Left colon (tissue), 2 donors: Measurements from ENCODE around the gene SLC39A10. TPM values are rescaled to one million over a fixed set of nuclear protein-coding genes. Genes with fewer than 3 reads are reported as not detected.
"Not testable (repeated sequence)": the region's sequence is repeated elsewhere in the genome, so short reads cannot be mapped to it uniquely, and the experiment has no call there.

ENCODE experiments used
- ATAC-seq: fragments of 200-7000 bp; cut with Tn5 transposase; one replicate; pipeline ENCODE4 v1.9.1; 2020; ENCODE audit warnings: mild to moderate bottlenecking, moderate library complexity
- DNase-seq, 2 donors: peaks; one replicate each; pipeline ENCODE4 v3.0.0-alpha.2; 2020
- intact Hi-C, 2 donors: fragments of 100-400 bp; cut with DNase I in 1 of 2; cut with micrococcal nuclease in 1 of 2; formaldehyde crosslinking; loops; one replicate each; pipeline versions ENCODE4 v1.11.2 to v1.14.0; 2022; cut with DNase I, micrococcal nuclease
- total RNA-seq, 2 donors: library from RNA; stranded (reverse); fragmentation: NEBNext Ultra II Directional; extraction: Animal tissue kit (Norgen Biotek cat#: 25700); gene quantifications; one replicate each; pipeline ENCODE4 v1.2.1, GENCODE V29; 2021
- donor health status: DM: no; HTN: no; CAD: no.
- donor health status: DM: yes; HTN: yes; CAD: no.

SLC39A10 gene
- total RNA-seq, 2 donors from 2014 or later, result 14.9 to 19.7 TPM

DNA sequence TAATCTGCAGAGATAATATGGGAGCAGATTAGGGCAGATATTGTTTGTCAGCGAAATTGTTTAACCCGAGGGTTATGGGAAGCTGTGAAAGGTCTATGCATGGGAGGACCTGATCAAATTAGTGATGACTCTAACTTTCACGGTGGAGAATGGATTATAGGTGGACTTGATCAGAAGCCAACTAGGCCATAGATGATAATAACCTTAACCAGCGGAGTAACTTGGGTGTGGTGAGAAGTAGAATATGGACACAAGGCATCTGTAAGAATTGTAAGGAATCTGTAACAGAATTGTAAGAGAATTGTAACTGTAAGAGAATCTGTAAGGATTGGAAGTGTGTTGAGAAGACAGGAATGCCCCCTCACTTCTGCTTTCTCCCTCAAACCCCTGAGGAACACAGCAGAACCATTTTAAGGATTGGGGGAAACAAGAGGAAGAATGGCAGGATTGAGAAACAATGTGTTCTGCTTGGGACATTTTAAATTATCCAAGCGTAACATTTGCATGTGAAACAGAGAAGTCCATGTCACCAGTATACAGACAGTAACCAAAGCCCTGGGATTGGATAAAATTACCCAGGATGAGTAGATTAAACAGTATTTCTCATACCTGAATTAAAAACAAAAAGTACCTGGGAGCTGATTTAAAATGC is 14.9 kb upstream of the SLC39A10 start:
- intact Hi-C loops, result no loop called here
- ATAC-seq (peak; percentile 89), DNase-seq (no peak)

DNA sequence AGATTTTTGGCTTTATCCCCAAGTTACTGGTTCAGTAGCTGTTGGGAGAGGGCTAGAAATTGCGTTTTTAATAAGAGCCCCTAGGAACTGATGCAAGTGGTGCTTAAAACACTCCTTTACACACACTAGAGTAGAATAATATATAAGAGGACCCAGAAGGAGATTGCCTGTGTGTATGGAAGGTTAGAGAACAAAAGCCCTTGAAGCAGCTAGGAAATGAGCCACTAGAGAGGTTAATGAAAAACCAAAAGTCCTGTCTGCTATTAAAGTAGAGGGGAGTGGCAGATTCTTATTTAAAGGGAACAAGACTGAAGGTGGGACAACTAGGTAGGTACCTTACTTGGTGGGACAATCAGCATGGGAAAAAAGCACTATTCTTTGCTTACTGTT is 14.4 kb upstream of the SLC39A10 start:
- ATAC-seq, result peak; percentile 85
- intact Hi-C loops, result no loop called here
- DNase-seq, result no peak

DNA sequence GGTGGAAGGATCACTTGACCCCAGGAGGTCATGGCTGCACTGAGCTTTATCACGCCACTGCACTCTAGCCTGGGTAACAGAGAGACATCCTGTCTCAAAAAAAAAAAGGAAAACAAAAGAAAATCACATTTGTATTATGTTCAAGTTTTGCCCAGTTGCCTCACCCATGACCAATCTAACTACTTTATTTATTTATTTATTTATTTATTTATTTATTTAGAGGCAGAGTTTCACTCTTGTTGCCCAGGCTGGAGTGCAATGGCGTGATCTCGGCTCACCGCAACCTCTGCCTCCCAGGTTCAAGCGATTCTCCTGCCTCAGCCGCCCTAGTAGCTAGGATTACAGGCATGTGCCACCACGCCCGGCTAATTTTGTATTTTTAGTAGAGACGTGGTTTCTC is 12.3 kb upstream of the SLC39A10 start:
- intact Hi-C loops, ATAC-seq, DNase-seq: not testable (repeated sequence)

DNA sequence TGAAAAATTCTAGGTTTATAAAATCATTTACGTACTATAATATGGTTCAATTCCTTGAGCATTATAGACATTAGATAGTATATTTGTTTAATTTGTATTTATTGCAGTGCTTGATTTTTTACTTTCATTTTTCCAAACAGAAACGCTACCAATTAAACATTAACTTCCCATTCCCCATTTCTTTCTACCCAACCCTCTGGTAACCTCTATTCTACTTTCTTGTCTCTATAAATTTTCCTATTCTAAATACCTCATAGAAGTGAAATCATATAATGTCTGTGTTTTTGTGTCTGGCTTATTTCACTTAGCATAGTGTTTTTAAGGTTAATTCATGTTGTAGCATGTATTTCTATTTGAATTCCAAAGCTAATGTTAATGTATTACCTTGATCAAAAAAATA is 11.6 kb upstream of the SLC39A10 start:
- intact Hi-C loops, result no loop called here
- no peak for ATAC-seq
- DNase-seq, result no peak

DNA sequence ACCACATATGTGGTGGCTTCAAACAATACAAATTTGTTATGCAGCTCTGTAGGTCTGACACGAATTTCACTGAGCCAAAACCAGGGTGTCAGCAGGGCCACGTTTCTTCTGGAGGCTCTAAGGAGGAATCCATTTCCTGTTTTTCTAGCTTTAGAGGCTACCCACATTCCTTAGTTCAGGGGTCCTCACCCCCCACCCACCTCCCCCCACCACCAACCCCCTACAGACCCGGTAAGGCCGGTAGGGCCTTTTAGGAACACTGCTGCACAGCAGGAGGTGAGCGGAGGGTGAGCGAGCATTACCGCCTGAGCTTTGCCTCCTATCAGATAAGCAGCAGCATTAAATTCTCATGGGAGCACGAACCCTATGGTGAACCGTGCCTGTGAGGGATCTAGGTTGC is 10.6 kb upstream of the SLC39A10 start:
- ATAC-seq, result no peak
- DNase-seq, result no peak
- intact Hi-C loops, result no loop called here

DNA sequence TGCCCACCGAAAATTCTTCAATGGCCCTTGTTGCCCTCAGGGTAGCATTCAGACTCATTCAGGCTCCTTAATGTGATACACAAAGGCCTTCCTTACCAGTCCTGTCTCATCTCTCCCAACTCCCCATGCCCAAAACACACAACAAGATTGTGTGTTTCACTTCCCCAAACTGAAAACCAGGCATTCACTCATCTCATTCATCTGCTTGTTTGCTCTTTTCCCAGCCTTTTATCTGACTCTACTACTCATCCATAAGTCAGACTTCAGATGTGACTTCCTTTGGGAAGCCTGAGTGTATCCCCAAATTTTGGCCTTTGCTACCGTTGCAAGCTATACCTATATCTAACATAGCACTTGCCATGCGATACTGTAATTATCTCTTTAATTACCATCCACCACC is 9.7 kb upstream of the SLC39A10 start:
- DNase-seq (no peak), ATAC-seq (no peak)
- intact Hi-C loops, result no loop called here

DNA sequence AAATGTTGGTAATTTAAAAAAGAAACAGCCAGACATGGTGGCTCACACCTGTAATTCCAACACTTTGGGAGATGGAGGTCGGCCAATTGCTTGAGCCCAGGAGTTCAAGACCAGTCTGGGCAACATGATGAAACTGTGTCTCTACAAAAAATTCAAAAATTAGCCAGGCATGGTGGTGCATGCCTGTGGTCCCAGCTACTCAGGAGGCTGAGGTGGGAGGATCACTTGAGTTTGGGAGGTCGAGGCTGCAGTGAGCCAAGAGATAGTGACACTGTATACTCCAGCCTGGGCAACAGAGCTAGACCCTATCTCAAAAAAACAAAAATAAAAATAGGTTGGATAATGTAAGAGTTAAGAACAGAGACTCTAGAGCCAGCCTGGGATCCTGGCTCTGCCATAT is 8.7 kb upstream of the SLC39A10 start:
- ATAC-seq, intact Hi-C loops: not testable (repeated sequence)

DNA sequence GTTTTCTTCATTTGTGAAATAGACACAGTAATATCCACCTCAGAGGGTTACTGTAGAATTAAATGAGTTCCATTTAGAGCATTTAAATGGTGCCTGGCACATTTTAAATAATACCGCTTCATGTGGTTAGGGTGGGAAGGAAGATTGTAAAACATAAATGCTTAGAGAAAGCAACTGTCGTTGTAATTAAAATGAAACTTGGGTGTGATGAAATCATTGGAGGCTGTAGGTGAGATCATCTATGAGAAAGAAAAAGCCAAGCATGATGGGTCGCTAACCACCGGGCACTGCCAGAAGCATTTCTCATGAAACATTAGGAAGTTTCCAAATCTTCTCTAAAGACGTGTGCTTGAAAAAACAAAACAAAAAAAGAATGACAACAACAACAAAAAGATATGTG is 8.2 kb upstream of the SLC39A10 start:
- DNase-seq (no peak), ATAC-seq (no peak)
- intact Hi-C loops, result no loop called here

More for the DNA sequence above, 8.7 kb upstream of the SLC39A10 start:
- DNase-seq, result not testable (repeated sequence)

DNA sequence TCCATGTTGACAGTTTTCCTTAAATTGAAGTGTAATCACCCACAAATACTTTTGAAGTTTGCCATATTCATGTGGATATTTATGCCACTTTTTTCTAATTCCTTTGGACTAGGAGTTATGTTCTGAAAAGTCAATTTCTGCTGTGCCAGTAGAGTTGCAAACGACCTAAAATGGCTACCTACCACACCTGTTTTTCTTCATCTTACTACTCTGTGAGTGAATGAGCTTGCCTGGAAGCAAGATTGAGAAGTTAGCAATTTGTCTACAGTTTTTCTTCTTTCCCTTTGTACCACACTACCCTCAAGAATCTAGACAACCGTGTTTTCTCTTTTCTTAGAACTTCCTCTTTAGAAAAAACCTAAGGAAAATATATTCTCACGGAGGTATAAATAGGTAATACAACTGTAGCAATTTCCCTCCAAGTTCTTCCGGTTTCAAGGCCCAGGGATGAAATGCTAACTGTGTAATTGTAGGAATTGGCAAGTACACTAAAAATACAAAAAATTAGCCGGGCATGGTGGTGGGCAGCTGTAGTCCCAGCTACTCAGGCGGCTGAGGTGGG is 7.3 kb upstream of the SLC39A10 start:
- DNase-seq (no peak), ATAC-seq (no peak)
- intact Hi-C loops, result no loop called here

DNA sequence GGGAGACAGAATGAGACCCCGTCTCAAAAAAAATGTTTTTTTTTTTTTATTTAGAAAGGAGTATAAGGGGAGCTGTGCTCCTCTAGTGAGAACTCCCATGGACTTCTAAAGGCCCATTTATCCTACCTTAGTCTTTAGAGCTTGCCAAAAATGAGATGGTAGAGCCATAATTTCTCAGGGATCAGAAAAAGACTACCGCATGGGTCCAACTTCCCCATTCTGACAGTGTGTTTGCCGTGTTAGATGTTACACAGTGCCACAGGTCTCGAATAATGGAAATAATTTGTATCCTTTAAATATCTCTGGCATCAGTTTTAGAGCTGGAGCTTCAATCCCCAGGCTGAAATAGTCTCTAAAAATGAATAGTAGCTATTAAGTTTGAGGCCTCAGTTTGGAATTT is 6.0 kb upstream of the SLC39A10 start:
- intact Hi-C loops, result no loop called here
- DNase-seq (no peak), ATAC-seq (no peak)

DNA sequence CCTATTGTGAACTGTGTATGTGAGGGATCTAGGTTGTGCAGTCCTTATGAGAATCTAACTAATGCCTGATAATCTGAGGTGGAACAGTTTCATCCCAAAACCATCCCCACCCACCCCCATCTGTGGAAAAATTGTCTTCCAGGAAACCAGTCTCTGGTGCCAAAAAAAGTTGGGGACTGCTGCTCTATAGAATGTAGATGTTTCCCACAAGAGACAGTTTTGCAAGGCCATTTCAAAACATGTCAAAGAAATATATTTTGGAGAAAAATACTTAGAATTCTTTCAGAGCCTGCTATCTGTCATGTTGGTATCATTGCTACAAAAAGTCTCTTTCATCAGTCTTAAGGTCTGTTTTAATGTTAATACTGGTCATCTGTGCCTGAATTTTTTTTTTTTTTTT is 4.1 kb upstream of the SLC39A10 start:
- DNase-seq (no peak), ATAC-seq (no peak)
- intact Hi-C loops, result no loop called here

DNA sequence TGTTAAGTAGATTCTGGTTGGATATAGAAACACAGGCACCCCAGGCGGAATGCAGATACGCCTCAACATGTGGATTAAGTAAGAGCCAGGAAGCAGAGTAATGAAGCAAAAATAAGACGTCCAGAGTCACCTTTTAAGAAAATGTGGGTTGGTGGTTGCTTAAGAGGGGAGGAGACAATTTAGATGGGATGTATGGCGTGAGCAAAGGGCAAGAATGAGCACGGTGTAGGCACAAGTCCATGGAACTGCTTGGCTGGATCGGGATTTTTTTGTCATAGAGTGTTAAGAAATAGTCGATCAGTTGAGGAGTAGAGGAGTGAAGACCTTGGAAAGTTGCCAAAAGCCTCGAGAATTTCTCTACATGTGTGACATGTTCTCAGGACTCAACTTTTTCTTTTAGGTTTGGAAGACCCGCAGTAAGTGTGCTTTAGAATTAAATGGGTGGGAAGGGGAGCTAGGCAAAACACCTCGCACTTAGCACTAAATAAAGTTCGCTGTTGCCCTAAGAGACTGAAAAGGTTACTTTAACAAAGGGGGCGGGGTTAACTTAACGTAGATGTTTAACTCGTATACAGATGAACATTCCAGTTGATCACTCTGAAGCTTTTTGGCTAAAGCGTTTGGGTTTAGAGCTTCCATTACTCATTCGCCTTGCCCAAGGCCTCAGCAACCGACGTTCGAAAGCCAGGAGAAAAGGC is 716 bp upstream of the SLC39A10 start:
- ATAC-seq (no peak), DNase-seq (no peak)
- intact Hi-C loops, result no loop called here

DNA sequence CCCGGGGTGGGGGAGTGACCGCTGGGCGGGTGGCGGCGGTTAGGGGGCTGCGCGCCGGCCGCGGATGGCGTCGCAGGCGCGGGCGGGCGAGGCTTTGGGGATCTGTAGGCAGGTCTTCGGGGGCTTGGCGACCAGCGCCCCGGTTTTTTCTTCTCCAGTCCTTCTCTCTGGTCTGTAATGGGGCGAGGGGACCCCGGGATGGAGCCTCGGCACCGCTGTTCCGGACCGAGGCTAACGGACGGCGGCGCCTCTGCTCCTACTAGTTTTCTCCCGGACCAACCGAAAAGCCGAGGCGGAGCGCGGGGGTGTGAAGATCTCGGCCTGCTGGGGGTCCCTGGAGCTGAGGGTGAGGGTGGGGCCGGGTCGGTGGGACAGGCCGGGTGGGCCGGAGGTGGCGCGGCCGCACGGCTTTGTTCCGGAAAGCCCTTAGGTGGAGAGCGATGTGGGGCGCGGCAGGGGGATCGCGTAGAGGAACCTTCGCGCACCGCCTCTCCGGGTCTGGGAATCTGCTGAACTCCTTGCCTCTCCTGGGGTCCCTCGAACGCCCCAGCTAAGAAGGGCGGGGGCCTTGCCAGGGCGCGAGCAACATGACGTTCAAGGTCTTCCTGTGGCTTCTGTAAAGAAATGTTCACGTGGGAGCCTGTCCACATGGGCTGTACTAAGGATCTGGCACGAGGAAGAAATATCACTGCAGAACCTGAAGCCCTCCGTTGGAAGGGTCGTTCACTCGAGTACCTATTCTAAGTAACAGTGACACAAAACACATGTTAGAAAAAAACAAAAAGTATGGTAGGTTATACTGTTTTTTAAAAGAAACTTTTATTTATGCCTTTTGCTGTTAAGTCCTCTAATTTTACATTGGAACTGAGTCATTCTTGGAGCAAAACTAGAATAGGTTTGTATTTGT is 861 bp downstream of the SLC39A10 start:
- peak; percentile 45 for ATAC-seq
- intact Hi-C loops, result no loop called here
- peak; percentile 78 to 79 for DNase-seq

DNA sequence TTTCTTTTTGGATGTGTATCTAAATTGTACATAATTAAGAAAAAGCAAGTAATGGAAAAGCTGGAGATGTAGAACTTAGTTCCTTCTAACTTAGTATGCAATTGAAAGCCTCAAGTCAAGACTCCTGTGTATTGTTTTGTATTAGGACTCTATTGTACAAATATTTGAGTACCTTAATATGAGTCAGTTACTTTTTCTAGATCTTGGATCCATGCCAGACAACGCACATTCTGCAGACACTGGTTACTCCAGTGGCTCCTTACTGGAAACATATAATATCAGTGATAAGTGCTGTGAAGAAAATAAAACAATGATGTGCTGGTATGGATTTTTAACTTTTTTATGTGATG is 1.5 kb downstream of the SLC39A10 start:
- ATAC-seq, result no peak
- intact Hi-C loops, result no loop called here
- DNase-seq, result no peak

DNA sequence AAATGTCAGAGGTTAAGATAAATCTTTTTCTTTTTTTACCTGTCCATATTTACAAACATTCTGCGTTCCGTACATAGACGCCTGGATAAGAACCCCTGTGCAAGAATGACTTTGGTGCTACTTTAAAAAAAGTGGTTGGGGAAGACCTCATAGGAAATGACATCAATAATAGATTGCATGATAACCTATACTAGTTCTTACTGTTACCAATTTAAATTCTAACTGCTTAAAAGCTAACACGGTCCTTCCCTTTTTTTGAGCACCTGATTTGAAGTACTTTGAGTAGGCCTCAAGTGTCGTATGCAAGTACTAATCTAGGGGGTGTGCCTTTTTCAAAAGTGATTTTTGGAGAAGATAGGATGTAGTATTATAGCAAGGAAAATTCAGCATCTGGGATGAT is 2.1 kb downstream of the SLC39A10 start:
- no peak for DNase-seq
- no peak for ATAC-seq
- intact Hi-C loops, result no loop called here

DNA sequence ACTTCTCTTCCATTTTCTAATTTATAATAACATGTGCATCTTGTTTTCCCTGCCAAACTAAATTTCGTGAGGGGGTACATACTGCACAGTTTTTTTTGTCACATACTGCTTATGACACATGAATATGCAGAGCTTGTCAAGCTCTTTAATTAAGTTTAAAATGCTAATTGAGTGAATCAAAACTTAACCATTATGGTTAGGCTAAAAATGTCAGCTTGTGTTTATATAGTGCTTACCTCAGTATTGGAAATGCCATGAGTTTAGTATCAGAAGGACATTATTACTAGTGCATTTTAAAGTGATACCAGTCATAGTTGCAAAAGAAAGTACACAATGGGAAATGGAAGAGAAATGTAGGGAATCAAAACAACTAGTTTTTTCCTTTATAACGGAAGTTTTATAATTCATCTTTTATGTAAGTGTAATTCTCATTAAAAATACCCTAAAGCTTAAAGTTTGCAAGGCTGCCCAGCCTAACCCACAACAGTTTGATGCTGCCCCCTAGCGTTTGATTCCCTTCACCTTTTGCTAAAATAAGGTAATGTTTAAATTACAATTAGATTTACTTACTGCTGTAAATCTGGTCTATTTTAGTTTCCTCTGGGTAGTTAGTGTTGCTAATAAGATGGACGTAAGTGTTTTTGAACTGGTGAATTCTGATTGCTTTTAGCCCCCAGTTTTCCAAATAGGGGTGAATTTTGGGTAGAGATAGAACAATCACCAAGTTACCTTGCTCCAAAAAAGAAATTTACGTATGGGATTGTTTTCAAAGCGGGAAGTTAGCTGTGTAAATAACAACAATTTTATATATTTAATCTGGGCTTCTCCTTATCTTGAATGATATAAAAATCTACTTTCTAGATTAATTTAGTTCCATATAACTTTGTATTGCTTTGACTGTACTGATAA is 3.2 kb downstream of the SLC39A10 start:
- no peak for ATAC-seq
- intact Hi-C loops, result loop anchor here in 1 of 2 donors (5.0 to 10.0 kb wide), 3 partner anchors 85 to 407 kb away; partner anchors contain the start of gene DNAH7
- DNase-seq, result peak; percentile 62 to 88

DNA sequence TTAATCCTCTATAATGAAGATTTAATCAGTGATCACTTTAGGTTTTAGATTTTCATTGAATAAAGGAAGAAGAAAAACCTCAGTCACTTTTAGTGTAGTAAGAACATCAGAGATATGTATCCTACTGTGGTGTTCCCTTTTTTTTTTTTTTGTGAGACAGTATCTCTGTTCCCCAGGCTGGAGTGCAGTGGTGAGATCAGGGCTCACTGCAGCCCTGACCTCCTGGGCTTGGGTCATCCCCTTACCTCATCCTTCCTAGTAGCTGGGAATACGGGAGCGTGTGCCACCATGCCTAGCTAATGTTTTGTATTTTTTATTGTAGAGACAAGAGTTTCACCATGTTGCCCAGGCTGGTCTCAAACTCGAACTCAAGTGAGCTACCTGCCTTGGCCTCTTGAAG is 5.1 kb downstream of the SLC39A10 start:
- ATAC-seq, result no peak
- DNase-seq, result no peak
- intact Hi-C loops, result loop anchor here in 1 of 2 donors (5.0 to 10.0 kb wide), 3 partner anchors 87 to 405 kb away; partner anchors contain the start of gene DNAH7

DNA sequence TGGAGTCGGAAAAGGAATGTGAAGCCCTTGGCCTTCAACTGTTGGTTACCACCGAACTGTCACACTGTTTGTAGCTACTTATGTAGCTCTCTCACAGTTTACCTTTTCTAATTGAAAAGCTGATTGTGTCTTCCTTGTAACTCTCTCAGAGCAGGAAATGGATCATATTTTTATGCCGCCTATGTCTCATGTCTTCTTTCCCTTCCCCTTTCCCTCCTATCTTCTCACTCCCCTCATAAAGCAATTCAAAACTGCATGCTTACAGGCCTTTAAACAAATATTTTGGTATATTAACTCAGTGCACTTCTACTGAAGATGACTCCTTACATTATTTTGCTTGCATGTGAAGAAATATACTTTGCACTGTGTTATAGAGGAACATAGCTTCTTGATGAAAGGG is 6.0 kb downstream of the SLC39A10 start:
- no peak for DNase-seq
- ATAC-seq, result peak; percentile 76
- intact Hi-C loops, result loop anchor here in 1 of 2 donors (5.0 to 10.0 kb wide), 3 partner anchors 88 to 404 kb away; partner anchors contain the start of gene DNAH7
